H4 (cell line): ENCODE measurements around the gene SHISAL1. TPM values are rescaled to one million over a fixed set of nuclear protein-coding genes. Genes with fewer than 3 reads are reported as not detected.

Experiments
- DNase-seq: peaks from one replicate; pipeline ENCODE4 v3.0.0-alpha.2; 2015; ENCODE audit warnings: low spot score
- total RNA-seq: library from RNA; depleted of rRNA; stranded (reverse); fragments of >200 nt; shearing (Covaris generic); gene quantifications from 2 replicates; pipeline ENCODE4 v1.2.3, GENCODE V29; 2014

Gene SHISAL1
- total RNA-seq, 1 experiment from 2014 or later, result 7.0 TPM

DNA sequence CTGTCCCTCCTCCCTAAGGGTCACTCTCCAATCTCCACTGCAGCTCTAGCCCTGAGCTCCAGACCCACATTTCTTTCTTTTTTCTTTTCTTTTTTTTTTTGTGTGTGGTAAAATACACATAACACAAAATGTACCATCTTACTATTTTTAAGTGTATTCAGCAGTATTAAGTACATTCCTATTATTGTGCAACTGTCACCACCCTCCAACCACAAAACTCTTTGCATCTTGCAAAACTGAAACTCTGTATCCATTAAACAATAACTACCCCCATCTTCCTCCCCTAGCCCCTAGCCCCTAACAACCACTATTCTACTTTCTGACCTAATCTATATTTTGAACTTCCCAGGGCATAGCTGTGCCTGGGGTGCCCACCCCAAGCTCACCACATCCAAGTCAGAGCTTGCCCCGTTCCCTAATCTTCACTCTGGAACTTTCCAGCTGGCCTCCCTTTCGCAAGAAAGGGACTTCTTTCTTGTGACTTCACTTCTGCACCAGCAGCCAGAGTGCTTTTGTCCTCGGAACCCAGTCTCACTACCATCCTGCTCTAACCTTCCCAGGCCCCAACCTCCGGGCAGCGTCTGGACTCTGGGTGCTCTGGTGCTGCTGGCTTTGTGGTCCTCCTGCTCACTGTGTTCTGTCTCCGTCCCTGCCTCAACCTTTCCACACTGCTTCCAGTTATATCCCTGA is 101.3 kb downstream of the SHISAL1 start:
- no peak for DNase-seq

DNA sequence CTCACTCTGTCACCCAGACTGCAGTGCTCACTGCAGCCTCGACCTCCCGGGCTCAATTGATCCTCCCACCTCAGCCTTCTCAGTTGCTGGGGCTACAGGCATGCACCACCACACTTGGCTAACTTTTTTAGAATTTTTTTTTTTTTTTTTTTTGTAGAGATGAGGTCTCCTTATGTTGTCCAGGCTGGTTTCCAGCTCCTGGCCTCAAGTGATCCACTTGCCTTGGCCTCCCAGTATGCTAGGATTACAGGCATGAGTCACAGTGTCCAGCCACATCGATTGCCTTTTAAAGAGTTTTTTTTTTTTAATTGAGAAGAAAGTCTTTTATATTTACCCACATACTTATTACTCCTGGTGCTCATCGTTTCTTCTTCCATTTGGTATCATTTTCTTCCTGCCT is 102.0 kb downstream of the SHISAL1 start:
- DNase-seq, result no peak

DNA sequence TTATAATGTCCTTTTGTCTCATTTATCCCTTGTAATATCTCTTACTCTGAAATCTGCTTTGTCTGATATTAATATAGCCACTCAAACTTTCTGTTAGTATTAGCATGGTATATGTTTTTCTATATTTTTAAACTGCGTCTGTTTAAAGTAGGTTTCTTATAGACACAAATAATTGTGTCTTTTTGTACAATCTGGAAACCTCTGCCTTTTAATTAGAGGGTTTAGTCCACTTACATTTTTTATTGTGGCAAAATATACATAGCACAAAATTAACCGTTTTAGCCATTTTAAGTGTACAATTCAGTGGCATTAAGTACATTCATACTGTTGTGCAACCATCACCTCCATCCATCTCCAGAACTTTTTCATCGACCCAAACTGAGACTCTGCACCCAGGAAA is 103.4 kb downstream of the SHISAL1 start:
- no peak for DNase-seq

DNA sequence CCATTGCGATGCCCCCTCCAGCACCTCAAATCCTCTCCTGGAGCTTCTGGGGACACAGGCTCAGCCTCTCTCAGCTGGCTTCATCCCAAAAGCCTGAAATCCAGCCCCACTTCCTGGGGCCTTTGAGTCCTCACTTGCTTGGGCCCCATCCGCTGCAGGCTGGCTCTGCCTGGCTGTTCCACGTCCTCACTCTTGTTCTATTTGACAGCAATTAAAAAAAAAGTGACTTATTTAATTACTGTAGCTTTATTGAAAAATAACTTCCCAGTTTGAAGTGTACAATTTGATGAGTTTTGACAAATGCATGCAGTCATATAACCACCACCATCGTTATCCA is 104.8 kb downstream of the SHISAL1 start:
- no peak for DNase-seq

DNA sequence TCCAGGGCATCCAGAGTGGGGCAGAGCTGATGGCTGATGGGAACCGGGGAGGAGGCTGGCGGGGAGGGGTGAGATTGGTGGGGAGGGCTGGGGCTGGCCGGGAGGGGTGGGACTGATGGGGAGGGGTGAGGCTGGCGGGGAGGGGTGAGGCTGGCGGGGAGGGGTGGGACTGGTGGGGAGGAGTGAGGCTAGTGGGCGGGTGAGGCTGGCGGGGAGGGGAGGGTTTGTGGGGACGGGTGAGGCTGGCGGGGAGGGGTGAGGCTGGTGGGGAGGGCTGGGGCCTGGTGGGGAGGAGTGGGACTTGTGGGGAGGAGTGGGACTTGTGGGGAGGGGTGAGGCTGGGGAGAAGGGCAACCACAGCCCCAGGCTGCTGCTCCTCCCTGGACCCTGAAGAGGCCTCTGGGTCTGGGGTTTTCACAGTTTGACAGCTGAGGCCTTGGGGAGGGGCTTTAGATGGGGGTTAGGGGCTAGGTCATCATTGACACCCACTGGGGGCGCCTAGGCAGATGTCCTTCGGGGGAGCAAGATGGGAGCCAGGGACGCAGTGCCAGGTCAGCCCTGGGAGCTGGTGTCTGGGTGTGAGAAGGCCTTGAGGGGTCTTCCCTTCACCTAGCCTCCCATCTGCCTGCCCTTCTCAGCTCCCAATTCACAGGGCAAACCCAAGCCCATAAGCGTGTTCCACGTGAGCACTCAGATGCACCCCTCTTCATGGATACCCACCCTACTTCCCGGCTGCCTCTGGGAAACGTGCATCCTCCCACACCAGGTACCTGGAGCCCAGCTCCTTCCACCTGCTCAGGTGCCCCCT is 105.4 kb downstream of the SHISAL1 start:
- no peak for DNase-seq

DNA sequence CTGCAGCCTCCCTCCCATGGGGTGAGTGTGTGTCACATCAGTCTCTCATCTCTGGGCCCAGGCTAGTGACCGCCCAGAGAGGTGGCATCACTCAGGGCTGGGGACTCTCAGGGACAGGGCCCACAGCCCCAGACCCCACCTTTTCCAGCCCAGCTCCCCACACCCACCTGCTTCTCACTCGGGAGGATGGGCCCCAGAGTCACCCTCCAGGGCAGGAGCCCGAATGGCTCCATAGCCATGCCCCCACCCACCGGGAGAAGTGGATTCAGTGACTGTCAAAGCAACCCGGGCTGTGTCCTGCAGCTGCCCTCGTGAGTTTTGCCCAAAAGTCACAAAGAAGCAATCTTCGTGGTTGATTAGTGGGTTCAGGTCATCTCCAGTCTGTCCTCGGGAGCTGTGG is 106.1 kb downstream of the SHISAL1 start:
- no peak for DNase-seq

DNA sequence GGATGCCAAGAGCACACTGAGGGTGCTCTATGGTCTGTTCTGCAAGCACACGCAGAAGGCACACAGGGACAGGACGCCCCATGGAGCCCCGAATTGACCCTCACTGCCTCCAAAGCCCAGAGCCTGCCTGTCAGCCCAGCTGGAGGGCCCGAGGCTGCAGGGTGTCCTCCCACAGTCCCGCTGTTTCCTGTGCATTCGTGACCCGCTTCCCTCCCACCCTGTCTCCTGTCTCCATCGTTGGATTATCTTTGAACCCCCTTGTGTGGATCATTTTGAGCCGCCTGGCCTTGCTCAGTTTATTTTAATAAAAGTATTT is 106.5 kb downstream of the SHISAL1 start:
- DNase-seq, result no peak

DNA sequence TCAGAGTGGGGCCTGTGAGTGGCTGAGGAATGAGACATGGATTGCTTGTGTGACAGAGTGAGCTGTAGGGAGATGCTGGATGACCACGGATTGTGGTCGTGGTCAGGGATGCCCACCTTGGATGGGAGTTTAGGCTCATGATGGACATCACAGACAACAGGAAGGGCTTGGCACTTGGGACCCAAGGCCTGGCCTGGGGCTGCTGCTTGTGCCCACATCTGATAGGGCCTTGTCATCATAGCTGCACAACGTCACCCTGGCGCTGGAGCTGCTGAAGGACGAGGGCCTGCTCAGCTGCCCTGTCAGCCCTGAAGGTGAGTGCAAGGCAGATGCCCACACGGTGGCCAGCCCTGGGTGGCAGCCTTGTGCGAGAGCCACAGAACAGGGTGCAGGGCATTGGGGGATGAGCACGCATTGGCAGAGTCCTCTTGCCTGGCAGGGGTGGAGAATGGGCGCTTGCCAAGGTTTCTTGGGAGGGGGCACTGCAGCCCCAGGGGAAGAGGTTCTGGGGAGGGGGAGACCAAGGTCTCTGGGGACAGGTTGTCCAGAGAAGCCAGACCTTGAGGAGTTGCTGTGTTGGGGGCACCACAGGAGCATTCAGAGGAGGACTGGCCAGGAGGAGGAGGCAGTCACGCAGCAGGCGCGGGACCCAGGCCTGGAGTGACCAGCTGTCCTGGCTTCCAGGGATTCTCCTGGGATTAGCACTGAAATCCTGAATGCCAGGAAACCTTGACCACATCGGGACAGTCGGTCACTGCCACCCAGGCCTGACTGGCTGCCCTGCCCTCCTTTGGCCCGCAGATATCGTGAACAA is 107.0 kb downstream of the SHISAL1 start:
- DNase-seq, result no peak

DNA sequence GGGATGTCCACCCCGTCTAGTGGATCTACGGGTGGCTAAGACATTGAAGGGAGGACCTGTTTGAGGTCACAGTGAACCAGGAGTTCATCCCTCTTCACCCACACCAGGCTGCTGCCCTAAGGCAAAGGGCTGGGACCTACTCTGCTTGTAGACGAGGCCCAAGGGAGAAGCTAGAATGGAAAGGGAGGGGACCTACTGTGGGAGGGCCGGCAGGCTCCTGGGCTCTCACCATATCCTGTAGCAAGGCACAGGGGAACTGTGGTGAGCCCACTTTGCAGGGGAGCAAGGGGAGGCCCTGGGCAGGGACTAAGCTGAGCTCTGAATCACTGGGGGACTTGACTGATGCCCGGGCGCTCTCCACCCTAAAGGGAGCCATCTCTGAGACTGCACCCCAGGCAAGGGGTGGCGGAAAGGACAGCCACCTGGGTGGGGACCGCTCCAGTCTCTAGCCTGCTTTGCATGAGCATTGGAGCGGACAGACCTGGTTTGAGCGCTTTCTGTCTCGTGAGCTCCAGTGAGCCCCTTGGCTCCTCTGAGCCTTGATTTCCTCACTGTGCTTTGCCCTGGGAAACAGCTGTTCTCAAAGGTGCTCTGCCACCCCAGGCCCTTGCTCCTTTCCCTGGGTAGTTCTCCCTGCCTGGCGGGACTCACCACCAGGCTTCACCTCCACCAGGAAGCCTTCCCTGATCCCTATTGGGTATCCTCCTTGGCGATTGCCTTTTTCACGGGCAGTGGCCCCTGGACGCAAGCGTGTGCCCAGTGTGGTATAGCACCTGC is 107.8 kb downstream of the SHISAL1 start:
- DNase-seq, result no peak

DNA sequence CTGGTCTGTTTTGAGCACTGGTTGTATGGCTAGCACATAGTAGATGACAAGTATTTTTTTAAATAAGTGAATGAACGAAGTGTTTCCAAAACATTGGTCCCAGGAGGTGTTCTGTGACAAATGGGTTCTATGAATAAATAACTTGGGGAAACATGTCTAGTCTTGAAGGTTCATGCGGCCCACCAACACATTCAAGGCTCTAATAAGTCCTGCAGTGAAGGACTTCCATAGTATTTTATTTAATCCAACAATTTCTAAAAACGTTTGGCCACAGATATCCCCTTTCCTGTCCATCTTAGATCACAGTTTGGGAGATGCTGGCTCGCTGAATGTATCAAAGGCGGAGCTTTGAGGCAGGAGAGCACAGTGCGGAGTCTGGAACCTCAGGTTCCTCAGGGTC is 109.5 kb downstream of the SHISAL1 start:
- DNase-seq, result no peak

DNA sequence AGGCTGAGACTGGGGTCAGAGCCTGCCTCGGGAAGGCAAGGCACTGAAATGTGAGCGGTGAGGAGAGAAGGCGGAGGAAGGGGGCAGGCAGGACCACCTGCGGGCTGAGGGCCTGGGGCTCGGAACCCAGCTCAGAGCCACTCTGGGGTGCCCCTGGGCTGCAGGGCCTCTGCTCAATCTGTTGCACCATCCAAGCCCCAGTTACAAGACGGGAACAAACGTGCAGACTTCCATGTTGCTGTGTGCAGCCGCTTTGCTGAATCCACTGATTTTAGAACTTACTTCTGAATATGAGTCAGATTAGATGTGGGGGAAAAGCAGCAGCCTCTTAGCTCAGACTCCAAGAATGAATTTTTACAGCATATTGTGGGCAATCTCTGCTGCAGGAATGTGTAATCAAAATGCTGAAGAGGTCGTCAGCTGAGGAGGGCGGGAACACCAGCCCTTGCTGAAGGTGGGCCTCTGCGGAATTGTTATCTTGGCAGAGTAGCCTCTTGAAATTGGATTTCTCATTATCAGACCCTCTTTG is 110.4 kb downstream of the SHISAL1 start:
- peak; percentile 89 for DNase-seq

DNA sequence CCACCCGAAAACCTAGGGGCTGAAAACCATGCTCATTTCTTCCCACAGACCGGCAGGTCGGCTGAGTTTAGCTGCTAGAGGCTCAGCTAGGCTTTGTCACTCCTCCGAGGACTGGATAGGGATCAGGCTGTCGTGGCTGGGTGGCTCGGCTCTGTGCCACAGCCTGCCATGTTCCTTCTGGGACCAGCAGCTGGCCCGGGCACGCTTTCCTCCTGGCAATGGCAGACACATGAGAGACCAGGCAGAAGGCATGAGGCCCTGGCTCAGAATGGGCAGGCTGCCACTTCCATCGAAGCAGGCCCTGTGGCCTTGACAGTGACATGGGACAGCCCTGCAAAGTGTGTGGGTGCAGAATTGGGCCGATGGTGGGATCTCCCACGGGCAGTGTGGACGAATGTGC is 111.1 kb downstream of the SHISAL1 start:
- DNase-seq, result no peak

DNA sequence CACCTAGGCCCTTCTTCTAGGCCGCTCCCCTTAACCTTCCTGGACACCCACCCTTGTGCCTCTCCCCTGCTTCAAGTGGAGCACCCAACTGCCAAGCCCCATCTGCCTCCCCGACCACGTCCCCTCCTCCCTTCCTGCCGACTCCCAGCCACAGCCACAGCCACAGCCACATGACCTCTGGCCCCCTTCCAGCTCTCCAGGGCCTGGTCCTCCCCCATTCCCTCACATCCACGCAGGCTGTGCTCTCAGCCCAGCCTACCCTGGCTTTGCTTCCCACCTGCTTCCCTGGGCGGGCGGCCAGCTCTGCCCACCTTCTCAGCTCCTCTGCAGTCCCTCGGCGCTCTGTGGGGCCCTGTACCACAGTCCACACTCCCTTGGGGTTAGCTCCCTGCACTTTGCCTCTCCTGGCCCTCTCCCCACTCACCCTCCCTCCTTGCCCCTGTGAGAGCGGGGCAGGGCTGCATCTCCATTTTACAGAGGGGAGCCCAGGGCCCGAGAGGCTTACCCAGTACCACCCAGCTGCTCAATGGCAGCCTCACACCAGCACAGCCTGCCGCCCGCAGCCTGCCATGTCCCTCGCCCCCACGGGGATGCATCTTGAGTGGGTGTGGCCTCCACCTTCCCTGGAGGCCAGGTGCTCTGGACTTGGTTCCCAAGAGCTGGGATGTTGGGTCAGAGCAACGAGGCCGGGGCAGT is 111.7 kb downstream of the SHISAL1 start:
- peak; percentile 50 for DNase-seq

DNA sequence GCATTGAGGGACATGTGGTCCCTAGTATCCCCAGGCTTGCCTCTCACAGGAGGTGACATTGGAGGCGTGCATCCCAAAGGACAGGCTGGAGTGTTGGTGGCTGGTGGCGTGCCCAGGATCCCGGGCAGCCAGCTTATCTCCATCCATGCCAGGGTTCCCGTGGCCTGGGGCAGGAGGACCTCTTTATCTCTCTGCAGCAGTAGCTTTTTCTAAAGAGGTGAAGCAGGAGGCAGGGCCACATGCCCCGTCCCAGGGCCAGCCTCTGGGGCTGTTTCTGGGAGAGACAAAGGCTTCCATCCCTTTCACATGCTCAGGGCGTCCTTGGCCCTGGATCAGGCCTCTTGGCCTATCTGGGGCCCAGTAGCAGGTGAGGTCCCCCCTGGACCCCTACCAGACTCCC is 112.3 kb downstream of the SHISAL1 start:
- DNase-seq, result no peak

DNA sequence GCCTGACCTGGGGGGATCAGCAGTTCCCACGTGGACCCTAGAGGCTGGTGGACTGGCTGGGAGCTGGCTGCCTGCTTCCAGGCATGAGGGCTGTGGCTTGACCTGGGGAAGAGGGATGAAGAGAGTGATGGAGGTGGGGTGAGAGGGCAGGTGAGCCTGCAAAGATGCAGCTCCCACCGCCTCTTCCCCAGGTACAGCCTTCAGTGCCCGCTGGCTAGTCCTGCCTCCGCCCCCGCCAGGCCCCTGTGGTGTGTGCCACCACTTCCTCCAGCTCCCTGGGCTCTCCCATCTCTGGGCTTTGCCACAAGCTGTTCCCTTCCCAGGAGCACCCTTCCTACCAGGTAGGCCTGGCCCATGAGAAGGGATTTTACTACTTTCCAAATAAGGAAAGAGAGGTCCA is 112.9 kb downstream of the SHISAL1 start:
- no peak for DNase-seq

DNA sequence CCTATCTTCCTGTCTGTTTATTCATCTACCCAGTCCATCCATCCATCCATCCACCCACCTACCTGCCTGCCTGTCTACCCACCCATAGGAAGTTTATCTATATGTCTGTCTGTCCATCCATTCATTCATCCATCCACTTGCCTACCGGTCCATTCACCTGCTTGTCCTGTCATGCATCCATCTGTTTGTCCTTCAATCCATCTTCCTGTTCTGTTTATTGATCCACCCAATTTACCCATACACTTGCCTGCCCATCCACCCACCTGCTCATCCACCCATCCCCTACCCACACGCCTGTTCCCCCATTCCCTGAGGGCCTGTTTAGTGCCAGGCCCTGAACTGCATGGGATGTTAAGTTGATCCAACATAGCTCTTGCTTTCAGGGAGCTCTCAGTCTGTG is 113.6 kb downstream of the SHISAL1 start:
- no peak for DNase-seq

DNA sequence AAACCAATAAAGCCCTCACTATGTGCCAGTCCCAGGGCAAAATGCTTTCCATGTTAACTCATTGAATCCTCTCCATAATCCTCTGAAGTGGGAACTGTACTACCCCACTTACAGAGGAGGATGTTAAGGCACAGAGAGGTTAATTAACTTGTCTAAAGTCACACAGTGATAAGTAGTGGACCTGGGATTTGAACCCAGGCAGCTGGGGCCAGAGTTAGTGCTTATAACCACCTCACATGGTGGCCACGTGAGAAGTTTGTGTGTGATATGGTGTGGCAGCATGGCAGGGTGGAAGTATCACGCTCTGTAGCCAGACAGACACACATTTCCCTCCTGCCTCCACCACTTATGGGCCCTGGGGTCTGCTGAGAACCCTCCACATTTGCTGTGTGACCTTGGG is 115.5 kb downstream of the SHISAL1 start:
- no peak for DNase-seq

DNA sequence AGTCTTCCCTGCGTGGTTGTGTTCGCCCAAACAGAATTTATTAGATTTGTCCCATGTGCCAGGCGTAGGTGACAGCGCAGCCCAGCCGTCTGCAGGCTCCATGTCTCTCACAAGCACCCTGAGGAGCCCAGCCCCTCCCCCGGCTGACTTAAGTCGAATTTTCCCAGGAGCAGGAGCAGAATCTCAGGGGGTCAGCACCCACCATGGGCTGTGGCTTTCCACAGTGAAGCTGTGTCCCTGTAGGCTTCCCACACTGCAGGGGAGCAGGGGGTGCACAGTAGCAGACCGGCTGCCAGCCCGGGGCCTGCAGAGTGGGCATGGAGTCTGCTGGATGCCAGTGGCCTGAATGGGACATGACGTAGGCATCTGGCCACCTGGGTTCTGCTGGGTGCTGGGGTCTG is 116.0 kb downstream of the SHISAL1 start:
- no peak for DNase-seq

DNA sequence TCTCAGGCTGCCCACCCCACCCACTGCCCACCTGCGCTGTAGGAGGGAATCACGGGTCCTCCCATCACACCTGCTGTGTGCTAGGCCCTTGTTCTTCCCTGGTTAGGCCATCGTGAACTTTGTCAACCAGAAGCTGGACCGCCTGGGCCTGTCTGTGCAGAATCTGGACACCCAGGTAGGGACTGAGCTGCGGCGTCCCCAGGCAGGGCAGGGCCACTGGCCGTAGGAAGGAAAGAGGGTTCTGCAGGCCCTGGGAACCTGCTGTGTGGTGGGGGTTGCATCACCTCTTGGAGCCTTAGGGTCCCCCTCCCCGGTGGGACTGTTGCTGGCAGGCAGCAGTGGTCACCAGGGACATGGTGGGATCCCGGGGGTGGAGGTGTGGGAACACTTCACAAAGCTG is 116.5 kb downstream of the SHISAL1 start:
- DNase-seq, result no peak

DNA sequence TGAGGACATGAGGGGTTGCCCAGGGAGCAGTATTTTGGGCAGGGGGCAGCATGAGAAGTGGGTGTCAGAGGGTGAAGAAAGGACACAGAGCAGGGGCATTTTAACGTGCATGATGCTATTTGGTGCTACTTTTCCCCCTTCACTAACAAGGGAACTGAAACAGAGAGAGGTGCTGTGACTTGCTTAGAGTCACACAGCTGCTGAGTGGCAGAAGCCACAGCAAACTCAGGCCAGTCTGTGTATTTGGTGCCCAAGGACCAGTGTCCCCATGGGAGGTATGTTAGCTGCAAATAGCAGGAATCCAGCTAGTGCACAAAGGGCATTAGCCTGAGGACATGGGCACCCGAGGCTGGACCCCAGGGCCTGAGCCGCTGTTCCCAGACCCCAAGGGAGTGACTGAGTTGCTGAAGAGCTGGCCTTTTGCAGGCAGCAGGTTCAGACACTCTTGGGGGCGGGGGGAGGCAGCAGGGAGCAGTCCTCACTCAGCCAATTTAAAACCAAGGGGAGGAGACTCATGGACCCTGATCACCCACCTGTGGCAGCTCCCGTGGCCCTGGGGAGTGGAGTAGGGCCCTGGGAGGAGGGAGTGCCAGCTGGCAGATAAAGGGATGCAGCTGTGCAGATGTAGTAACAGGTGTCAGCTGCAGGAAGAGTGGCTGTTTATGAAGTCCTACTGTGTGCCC is 117.4 kb downstream of the SHISAL1 start:
- no peak for DNase-seq

DNA sequence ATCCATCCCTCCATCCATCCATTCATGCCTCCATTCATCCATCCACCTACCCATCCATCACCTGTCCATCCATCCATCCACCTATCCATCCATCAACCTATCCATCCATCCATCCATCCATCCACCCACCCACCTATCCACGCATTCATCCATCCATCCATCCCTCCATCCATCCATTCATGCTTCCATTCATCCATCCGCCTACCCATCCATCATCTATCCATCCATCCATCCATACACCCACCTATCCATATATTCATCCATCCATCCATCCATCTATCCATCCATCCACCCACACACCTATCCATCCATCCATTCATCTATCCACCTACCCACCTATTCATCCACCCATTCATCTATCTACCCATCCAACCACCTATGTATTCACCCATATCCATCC is 118.2 kb downstream of the SHISAL1 start:
- DNase-seq, result no peak
